ENCODE results near the gene BDKRB1. TPM values are rescaled to one million over a fixed set of nuclear protein-coding genes. Genes with fewer than 3 reads are reported as not detected.
"Not testable (repeated sequence)": the region's sequence is repeated elsewhere in the genome, so short reads cannot be mapped to it uniquely, and the experiment has no call there.

Gene BDKRB1
- total RNA-seq, 1 donor from 2014 or later, result 1.4 TPM

GRCh38 chr14:96233661-96234060 is 22.3 kb upstream of the BDKRB1 start:
- no peak for DNase-seq (ENCODE audit: low spot score)

GRCh38 chr14:96235426-96235825 is 20.6 kb upstream of the BDKRB1 start:
- no peak for DNase-seq (ENCODE audit: low spot score)

- DNase-seq (ENCODE audit: low spot score), result no peak
Observed at GRCh38 chr14:96237641-96238040, 18.4 kb upstream of the BDKRB1 start.

- no peak for DNase-seq (ENCODE audit: low spot score)
Observed at GRCh38 chr14:96238676-96239265, 17.2 kb upstream of the BDKRB1 start.

GRCh38 chr14:96239711-96240141 is 16.3 kb upstream of the BDKRB1 start:
- DNase-seq (ENCODE audit: low spot score), result no peak

GRCh38 chr14:96240641-96241040 is 15.4 kb upstream of the BDKRB1 start:
- DNase-seq (ENCODE audit: low spot score), result no peak

GRCh38 chr14:96242126-96242525 is 13.9 kb upstream of the BDKRB1 start:
- DNase-seq (ENCODE audit: low spot score), result no peak

- no peak for DNase-seq (ENCODE audit: low spot score)
Observed at GRCh38 chr14:96243785-96244184, 12.2 kb upstream of the BDKRB1 start.

GRCh38 chr14:96245074-96245473 is 10.9 kb upstream of the BDKRB1 start:
- DNase-seq (ENCODE audit: low spot score), result not testable (repeated sequence)

- DNase-seq (ENCODE audit: low spot score), result no peak
Observed at GRCh38 chr14:96245710-96246538, 10.1 kb upstream of the BDKRB1 start.

GRCh38 chr14:96246539-96246847 is 9.5 kb upstream of the BDKRB1 start:
- no peak for DNase-seq (ENCODE audit: low spot score)

GRCh38 chr14:96247031-96247430 is 9.0 kb upstream of the BDKRB1 start:
- DNase-seq (ENCODE audit: low spot score), result no peak

- DNase-seq (ENCODE audit: low spot score), result no peak
Observed at GRCh38 chr14:96249029-96249428, 7.0 kb upstream of the BDKRB1 start.

GRCh38 chr14:96250485-96250884 is 5.5 kb upstream of the BDKRB1 start:
- DNase-seq (ENCODE audit: low spot score), result no peak

GRCh38 chr14:96251656-96252155 is 4.3 kb upstream of the BDKRB1 start:
- DNase-seq (ENCODE audit: low spot score), result no peak

GRCh38 chr14:96252323-96252998 is 3.5 kb upstream of the BDKRB1 start:
- DNase-seq (ENCODE audit: low spot score), result no peak

GRCh38 chr14:96252999-96253539 is 2.9 kb upstream of the BDKRB1 start:
- DNase-seq (ENCODE audit: low spot score), result no peak

- no peak for DNase-seq (ENCODE audit: low spot score)
Observed at GRCh38 chr14:96254687-96255086, 1.3 kb upstream of the BDKRB1 start.

- DNase-seq (ENCODE audit: low spot score), result no peak
Observed at GRCh38 chr14:96256407-96256806, 397 bp downstream of the BDKRB1 start.

GRCh38 chr14:96257056-96257455 is 1.0 kb downstream of the BDKRB1 start:
- DNase-seq (ENCODE audit: low spot score), result no peak

- no peak for DNase-seq (ENCODE audit: low spot score)
Observed at GRCh38 chr14:96257900-96258299, 1.9 kb downstream of the BDKRB1 start.

- no peak for DNase-seq (ENCODE audit: low spot score)
Observed at GRCh38 chr14:96260341-96260821, 4.4 kb downstream of the BDKRB1 start.
